IPS-NIHi11 (cell line): ENCODE data around the gene SPZ1.
"Not testable (repeated sequence)": the region's sequence is repeated elsewhere in the genome, so short reads cannot be mapped to it uniquely, and the experiment has no call there.

Source experiments
- DNase-seq: peaks from one replicate; pipeline ENCODE4 v3.0.0; 2012; ENCODE audit warnings: mixed read lengths, low spot score

The SPZ1 gene

GRCh38 chr5:80339116-80339515, 19.3 kb downstream of the SPZ1 start:
- DNase-seq: no peak

DNA sequence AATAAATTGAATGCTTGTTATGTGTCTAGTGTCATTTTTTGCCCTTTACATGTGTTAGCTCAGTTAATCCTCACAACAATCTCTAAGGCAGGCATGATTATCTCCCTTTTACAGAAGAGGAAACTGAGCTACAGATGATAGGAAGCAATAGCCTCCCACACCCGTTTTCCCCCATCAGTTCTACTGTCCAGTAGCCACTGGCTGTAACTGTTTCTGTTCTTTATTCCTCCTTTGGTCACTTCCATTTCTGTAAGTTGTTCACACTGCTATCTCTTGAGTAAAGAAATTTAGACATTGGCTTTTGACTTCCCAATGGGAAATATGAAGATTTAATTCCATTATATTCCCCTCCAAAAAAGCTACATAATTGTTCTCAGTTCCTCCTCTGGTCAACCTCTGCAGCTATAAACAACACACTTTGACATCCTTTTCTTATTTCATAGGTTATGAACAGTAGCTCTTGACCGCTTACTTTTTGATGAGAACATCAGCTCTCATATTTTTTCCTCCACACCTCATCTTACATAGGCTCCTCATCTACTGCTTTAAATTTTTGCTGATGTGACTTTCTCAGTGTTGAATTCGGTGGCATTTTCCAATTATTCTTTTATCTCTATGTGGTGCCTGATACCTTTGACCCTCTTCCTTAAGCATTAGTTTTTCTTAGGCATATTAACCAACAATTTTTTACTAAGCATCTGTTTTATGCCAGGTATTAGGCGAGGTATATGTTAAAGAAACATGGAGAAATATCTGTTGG, 21.4 kb downstream of the SPZ1 start:
- DNase-seq: no peak

DNA sequence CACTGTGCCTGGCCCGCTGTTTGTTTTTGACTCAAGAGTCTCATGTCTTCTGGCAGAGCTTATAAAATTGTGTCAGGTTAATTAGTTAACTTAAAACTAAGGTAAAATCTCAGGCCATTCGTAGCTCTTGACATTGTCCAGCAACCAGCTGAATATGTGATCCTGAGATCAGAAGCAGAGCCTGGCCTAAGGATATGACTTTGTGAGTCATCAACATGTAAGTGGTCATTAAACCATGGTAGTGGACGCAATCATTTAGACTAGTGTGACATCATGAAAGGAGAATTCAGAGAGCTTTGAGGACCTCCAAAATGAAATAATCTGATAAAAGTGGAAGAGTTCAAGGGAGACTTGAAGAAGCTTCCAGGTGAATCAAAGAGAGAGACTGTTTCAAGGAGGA, 23.3 kb downstream of the SPZ1 start:
- no peak for DNase-seq

GRCh38 chr5:80346055-80346454, 26.3 kb downstream of the SPZ1 start:
- peak; percentile 53 for DNase-seq

- DNase-seq: no peak
Measured at GRCh38 chr5:80348171-80348570, 28.4 kb downstream of the SPZ1 start.

- not testable (repeated sequence) for DNase-seq
Measured at GRCh38 chr5:80351019-80351418, 31.2 kb downstream of the SPZ1 start.

- DNase-seq: no peak
Measured at GRCh38 chr5:80355686-80356085, 35.9 kb downstream of the SPZ1 start.

- DNase-seq: no peak
Measured at GRCh38 chr5:80357671-80358070, 37.9 kb downstream of the SPZ1 start.

DNA sequence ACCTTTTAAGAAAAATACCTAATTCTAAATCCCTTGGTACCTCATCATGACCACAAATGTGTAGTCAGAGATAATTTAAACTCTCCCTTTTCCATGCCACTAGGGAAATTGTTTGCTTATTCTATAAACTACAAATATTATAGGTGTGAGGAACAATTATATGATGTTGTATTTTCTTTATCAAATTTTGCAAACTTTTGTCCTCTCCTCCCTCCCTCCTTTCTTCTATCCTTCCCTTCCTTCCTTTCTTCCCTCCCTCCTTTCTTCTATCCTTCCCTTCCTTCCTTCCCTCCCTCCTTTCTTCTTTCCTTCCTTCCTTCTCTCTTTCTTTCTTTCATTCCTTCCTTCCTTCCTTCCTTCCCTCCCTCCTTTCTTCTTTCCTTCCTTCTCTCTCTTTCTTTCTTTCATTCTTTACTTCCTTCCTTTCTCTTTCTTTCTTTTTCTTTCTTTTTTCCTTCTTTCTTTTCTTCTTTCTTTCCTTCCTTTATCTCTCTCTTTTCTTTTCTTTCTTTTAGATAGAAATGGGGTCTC, 41.2 kb downstream of the SPZ1 start:
- no peak for DNase-seq

DNA sequence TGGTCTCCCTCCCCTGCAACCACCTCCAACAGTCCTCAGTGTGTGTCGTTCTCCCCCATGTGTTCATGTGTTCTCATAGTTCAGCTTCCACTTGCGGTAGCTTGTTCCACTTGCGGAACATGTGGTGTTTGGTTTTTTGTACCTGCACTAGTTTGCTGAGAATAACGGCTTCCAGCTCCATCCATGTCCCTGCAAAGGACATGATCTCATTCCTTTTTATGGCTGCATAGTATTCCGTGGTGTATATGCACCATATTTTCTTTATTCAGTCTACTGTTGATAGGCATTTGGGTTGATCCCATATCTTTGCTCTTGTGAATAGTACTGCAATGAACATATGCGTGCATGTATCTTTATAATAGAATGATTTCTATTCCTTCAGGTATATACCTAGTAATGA, 45.1 kb downstream of the SPZ1 start:
- DNase-seq: no peak

- DNase-seq: no peak
Measured at GRCh38 chr5:80368661-80369480, 49.1 kb downstream of the SPZ1 start.

GRCh38 chr5:80369521-80369920, 49.7 kb downstream of the SPZ1 start:
- DNase-seq: no peak

GRCh38 chr5:80370390-80370789, 50.6 kb downstream of the SPZ1 start:
- DNase-seq: no peak
